NCI-H2227 (cell line): Measurements from ENCODE around the gene CPNE9.
A peak's percentile ranks its signal among the peaks of the same experiment; 100 is the strongest.

Experiments used
- DNase-seq: peaks from one replicate; lab custom pipeline; 2025; ENCODE audit not compliant: unreplicated experiment; lab: John Stamatoyannopoulos, UW

Gene CPNE9

GRCh38 chr3:9703736-9704346 lies at the start of gene CPNE9:
TSS of gene CPNE9 (plus strand) at chr3:9703833. CDS start at chr3:9703997, 164 bp downstream.
- peak; percentile 36 for DNase-seq

DNA sequence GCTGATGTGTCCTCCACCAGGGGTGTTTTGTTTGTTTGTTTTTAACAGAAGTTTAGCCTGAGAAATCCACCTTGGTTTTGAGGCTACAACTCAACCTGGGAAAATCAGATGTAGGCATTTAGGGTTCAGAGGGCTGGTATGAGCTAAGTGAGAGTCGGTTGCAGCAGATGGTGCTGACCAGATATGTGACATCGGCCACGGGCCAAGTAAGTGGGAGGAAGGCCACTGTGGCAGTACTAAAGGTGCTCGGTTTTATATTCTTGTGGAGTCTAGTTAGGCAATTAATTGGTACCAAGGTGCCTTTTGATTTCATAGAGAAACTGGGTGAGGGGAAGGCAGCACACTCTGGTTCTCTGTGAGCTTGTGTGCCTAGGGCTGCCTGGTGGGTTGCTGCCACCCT lies 43.8 kb upstream of the CPNE9 start:
- DNase-seq = no peak

DNA sequence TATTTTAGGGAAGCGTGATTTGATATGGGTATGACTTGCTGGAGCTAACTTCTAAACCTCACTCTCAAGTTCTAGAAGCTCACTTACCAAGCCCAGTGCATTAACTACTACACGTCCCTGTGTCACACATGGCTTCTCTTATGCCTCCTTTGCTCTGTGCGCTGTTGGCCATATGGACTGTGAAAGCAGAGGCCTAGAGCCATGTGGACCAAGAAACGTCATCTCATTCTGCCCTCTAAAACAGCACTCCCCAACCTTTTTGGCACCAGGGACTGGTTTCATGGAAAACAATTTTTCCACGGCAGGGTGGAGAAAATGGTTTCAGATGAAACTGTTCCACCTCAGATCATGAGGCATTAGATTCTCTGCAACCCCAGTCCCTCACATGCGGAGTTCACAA lies 42.7 kb upstream of the CPNE9 start:
- no peak for DNase-seq

DNA sequence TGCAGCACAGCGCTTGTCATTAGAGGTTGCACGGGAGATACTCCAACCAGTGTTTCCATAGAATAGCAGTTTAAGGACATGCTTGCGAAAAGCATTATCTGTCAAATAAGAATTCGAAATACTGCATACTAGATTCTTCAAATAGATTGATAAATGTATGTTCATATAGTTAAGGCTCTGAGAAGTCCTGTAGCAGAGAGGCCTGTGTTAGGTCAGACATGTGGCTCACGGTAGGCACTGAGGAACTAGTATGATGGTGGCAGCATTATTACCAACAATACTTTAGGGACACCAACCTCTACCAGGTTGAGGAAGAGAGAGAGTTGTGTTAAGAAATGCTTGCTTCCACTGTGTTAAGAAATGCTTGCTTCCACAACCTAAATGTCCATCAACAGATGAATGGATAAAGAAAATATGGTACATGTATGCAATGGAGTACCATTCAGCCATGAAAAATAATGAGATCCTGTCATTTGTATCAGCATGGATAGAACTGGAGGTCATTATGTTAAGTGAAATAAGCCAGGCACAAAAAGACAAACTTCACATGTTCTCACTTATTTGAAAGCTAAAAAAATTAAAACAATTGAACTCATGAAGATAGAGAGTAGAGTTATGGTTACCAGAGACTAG lies 39.4 kb upstream of the CPNE9 start:
- no peak for DNase-seq

GRCh38 chr3:9666704-9667445 lies 36.8 kb upstream of the CPNE9 start:
- DNase-seq = no peak

DNA sequence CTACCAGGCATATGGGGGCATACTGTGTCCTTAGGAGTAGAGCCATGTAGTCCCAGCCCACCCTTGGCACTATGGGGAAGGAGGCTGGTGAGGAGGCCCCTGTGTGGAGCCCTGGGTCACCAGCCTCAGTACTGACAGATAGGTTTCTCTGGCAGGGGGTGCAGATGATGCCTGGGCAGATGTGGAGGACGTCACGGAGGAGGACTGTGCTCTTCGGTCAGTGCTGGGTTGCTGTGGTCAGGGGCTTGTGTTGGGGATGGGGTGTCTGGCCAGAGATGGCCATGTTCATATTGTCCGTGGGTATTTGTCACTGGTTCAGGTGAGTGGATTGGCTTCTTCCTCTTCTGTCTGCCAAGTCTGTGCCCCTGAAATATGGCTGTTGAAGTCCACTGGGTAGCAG lies 34.4 kb upstream of the CPNE9 start:
- DNase-seq = no peak

- DNase-seq = no peak
Observed at GRCh38 chr3:9669720-9670432, 33.8 kb upstream of the CPNE9 start.

- DNase-seq = no peak
Observed at GRCh38 chr3:9673082-9673481, 30.6 kb upstream of the CPNE9 start.

GRCh38 chr3:9673752-9674151 lies 29.9 kb upstream of the CPNE9 start:
- DNase-seq = no peak

DNA sequence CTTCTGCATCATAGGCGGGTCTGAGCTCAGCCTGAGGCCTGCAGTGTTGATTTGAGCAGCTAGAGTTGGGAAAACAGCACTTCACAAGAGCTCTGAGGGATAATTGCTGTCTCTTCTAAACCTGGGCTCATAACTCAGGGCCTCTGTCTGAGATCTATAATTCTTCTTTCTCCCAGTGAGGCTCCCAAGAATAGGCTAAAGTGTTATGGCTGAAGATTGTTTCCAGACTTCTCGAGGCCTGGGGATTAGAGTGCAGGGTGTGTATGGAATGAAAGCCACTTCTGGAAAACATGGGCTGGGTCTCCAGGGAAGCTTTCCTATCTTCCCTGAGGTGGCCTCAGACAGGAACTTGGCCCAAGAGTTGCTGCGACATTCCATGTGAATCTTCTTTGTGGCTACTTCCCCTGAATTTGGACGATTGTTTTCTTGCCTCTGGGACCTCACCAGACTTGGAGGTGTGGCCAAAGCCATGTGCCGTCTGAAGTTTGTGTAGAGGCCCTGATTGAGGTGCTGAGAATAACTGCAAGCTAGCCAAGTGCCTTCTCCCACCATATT lies 27.8 kb upstream of the CPNE9 start:
- DNase-seq = no peak

DNA sequence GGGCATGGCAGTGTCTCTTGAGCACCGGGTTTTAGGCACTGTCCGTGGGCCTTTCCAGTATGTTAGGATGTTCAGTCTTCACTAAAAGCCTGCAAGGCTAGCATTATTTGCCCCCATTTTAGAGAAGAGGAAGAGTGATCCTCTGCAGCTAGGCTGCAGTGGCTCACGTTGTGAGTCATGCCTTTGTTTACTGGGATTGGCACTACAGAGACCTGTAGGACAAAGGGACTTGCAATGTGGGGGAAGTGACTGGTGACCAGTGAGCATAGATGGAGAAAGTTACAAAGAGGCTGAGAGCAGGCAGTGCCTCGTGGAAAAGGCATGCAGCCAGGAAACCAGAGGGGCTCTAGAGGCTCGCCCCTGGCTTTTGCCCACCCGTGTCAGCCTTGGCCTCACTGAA lies 26.8 kb upstream of the CPNE9 start:
- DNase-seq = no peak

DNA sequence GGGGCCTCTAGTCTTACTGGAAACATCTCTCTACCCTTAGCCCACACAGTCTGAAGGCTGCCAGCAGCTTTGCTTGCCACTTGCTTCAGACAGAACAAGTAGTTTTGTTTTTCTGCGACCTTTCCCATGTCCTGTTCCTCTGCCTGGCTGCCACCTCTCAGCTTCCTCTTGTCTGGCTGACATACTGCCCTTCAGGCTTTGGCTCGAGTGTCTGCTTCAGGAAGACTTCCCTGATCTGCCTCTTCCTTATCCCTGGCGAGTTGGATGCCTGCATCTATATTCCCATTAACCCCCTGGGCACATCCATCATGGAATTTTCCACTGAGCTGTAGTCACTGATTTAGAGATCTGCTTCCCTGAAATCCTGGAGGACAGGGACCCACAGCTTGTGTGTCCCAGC lies 25.1 kb upstream of the CPNE9 start:
- no peak for DNase-seq

- no peak for DNase-seq
Observed at GRCh38 chr3:9679476-9680080, 24.1 kb upstream of the CPNE9 start.

GRCh38 chr3:9681011-9681722 lies 22.5 kb upstream of the CPNE9 start:
- no peak for DNase-seq

GRCh38 chr3:9681723-9682081 lies 21.9 kb upstream of the CPNE9 start:
- no peak for DNase-seq

- DNase-seq = no peak
Observed at GRCh38 chr3:9682096-9682495, 21.5 kb upstream of the CPNE9 start.

GRCh38 chr3:9683426-9683825 lies 20.2 kb upstream of the CPNE9 start:
- DNase-seq = no peak

- DNase-seq = no peak
Observed at GRCh38 chr3:9685216-9686049, 18.2 kb upstream of the CPNE9 start.

DNA sequence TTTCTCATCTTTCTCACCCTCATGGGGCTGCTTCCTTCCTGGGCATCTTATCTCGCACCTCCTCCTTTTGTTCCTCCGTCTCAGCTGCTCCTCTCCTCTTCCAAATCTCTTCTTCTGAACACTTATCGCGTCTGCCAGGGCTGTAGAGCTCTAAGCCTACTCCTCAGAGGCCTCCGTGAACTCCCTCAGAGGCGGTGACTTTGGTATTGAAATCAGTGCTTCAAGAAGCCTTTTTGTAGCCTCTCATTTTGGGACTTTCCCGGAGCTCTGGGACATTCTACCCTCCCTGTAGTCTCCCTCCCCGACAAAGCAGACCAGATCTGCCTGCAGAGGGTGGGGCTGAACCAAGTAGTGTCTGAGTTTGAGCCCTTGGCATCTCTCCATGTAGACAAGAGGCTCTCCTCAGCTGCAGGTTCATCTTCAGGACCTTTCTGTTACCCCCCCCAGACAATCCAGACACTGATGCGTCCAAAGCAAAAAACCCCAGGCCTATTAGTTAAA lies 17.5 kb upstream of the CPNE9 start:
- DNase-seq = no peak
